Rectal smooth muscle tissue (tissue), 1 donor: ENCODE results near the gene FAM227B.
A peak's percentile ranks its signal among the peaks of the same experiment; 100 is the strongest.
"Not testable (repeated sequence)": the region's sequence is repeated elsewhere in the genome, so short reads cannot be mapped to it uniquely, and the experiment has no call there.

Experiments used
- H3K27ac ChIP-seq: one replicate; pipeline ENCODE4 v1.7.0; 2013; ENCODE audit warnings: low read depth, low read length, inconsistent platforms
- H3K27me3 ChIP-seq: one replicate; pipeline ENCODE4 v1.7.0; 2013; ENCODE audit warnings: low read length; ENCODE audit not compliant: control insufficient read depth, insufficient read depth
- H3K36me3 ChIP-seq: one replicate; pipeline ENCODE4 v1.7.0; 2013; ENCODE audit warnings: low read length; ENCODE audit not compliant: control insufficient read depth, insufficient read depth
- H3K4me1 ChIP-seq: one replicate; pipeline ENCODE4 v1.7.0; 2013; ENCODE audit warnings: low read length; ENCODE audit not compliant: control insufficient read depth, insufficient read depth
- H3K4me3 ChIP-seq: one replicate; pipeline ENCODE4 v1.7.0; 2013; ENCODE audit warnings: low read length
- H3K9ac ChIP-seq: one replicate; pipeline ENCODE4 v1.7.0; 2013; ENCODE audit warnings: low read length

FAM227B gene

DNA sequence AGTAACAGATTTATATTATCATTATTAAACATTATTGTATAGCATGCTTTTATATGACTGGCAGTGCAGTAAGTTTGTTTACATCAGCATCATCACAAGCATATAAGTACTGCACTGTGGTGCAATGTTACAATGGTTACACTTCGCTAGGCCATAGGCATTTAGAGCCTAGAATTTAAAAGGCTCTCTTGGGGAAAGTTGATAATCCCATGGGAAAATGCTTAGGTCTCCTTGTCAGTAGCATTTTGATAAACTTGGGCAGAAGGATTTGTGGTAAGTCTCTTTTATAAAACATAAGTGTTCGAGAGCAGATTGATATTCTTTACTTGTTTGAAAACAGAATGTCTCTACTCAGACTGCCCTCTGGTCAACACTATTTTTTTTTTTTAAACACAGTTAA, 7.8 kb upstream of the FAM227B start:
- Histone ChIP-seq H3K27me3 (no peaks in the 10 kb centered on the region), H3K4me3 (no peak overlapping the region), H3K27ac (no peak overlapping the region), H3K9ac (no peak overlapping the region), H3K36me3 (peaks cover 4% of the 10 kb centered on the region), H3K4me1 (peaks cover 3% of the 10 kb centered on the region)

DNA sequence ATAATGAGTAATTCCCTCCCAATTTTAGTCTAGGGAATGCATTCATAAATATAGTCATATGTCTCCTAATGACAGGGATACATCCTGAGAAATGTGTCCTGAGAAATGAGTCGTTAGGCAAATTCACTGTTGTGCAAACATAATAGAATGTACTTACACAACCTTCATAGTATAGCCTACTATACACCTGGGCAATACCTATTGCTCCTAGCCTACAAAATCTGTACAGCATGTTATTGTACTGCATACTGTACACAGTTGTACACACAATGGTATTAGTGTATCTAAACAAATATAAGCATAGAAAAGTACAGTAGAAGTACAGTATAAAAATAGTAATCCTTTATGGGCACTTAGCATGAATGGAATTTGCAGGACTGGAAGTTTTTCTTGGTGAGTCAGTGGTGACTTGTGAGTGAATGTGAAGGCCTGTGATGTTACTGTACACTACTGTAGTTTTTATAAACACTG, 6.8 kb upstream of the FAM227B start:
- peaks cover 5% of the 10 kb centered on the region for H3K4me1 ChIP-seq
- no peak overlapping the region for H3K9ac ChIP-seq
- H3K27ac ChIP-seq, result no peak overlapping the region
- H3K36me3 ChIP-seq, result peaks cover 4% of the 10 kb centered on the region
- H3K27me3 ChIP-seq, result no peaks in the 10 kb centered on the region
- H3K4me3 ChIP-seq, result no peak overlapping the region

DNA sequence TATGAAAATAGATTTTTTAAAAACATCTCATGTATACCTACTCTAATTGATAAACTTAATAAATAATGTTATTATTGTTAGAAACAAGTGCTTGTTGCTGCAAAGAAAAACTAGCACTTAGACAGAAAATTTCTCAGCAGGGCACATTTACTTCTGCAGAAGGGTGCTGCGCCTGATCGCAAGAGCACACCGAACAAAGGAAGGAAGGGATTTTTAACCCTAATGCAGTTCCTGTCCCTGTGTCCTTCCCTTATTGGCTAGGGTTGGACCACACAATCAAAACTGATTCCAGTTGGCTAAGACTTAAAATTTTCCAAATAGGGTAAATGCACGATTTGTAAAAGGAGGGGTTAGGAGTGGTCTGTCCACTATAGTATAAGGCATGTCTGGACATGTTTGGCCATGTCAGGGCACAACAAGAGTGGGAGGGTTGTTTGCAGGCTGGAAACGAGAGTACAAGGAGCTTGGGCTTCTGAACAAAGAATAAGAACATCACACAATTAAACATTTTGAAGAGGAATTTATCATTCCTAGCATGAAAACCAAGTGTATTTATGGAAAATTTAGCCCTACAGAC, 4.9 kb upstream of the FAM227B start:
- H3K27me3 ChIP-seq, result no peaks in the 10 kb centered on the region
- H3K27ac ChIP-seq, result no peak overlapping the region
- H3K4me1 ChIP-seq, result peaks cover 9% of the 10 kb centered on the region
- peak overlapping the region; percentile 16 for H3K4me3 ChIP-seq
- H3K9ac ChIP-seq, result no peak overlapping the region
- peaks cover 4% of the 10 kb centered on the region for H3K36me3 ChIP-seq

DNA sequence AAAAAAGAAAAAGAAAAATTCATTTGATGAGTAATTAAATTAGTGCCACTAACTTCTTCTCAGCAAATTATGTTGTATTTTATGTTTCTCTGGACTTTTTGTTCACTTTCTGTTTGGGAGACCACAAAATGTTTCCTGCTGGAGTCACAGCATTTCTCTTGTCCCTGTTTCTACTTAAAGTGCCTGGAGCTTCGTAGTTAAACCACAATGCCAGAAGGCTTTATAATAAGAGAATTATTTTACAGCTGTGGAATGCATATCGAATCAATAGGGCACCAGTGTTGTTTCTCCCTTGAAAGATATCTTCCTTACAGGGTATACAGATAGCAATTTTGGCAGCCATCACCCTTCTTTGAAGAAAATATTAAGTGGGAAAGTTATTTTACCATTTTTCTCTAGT, 3.4 kb upstream of the FAM227B start:
- Histone ChIP-seq H3K9ac (no peak overlapping the region), H3K27me3 (no peaks in the 10 kb centered on the region), H3K36me3 (peaks cover 4% of the 10 kb centered on the region), H3K4me1 (peaks cover 16% of the 10 kb centered on the region), H3K27ac (no peak overlapping the region), H3K4me3 (no peak overlapping the region)

DNA sequence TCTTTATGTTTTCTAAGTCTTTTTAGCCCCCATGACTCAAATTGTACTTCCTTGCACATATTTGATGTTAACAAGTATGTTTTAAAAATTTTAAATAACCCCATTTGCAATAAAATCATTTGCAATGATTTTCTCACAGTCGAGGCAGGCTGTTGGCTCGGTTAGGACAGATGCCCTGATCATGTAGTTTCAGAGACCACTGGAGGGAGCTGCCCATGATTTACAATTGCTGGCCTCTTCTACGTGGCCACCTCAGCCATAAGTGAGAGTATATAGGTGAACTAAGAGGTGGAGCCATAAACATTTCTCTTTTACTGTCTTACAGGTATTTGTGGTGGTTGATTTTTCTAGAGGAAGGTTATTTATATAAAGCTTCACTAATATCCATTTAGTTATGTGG, 1.9 kb upstream of the FAM227B start:
- Histone ChIP-seq H3K27me3 (no peaks in the 10 kb centered on the region), H3K9ac (no peak overlapping the region), H3K27ac (no peak overlapping the region), H3K4me3 (no peak overlapping the region), H3K36me3 (peaks cover 4% of the 10 kb centered on the region), H3K4me1 (peaks cover 16% of the 10 kb centered on the region)

DNA sequence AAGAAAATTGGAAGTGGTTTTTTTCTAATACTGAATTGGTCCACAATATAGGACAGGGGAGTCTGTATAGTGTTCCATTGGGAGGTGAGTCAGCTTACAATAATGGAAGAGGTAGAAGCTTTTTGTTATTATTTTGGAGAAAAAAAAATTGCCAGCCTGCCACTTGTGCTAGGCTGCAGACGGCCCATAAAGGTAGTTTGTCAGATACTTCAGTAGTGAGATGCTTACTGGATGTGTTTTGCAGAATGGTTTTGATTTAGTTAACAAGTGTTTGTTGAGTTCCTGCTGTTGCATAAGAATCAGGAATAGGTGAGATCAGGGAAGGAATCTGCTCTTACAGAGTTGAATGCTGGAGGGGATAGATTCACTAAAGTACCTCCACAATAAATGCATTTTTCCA, 1.3 kb upstream of the FAM227B start:
- peaks cover 14% of the 10 kb centered on the region for H3K4me1 ChIP-seq
- H3K4me3 ChIP-seq, result peak overlapping the region; percentile 81
- no peaks in the 10 kb centered on the region for H3K27me3 ChIP-seq
- H3K27ac ChIP-seq, result peak overlapping the region; percentile 96
- H3K9ac ChIP-seq, result no peak overlapping the region
- peaks cover 4% of the 10 kb centered on the region for H3K36me3 ChIP-seq

DNA sequence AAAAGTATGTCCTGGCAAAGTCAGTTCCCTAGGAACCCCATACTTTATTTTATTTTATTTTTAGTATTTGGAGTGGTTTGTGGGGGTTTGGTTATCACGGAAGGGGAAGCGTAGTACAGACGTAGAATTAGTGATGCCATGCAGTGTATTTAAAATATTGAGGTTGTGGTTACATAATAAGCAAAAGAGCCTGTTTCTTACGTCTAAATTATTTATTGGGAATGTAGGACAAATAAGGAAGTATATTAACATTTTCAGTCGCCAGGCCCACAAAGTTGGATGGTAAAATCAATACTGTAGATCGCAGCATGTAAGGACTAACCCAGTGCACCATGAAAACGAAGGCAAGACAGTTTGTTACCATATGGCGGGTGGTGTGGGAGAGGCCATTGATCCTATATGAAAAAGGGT, 788 bp upstream of the FAM227B start:
- peak overlapping the region; percentile 81 for H3K4me3 ChIP-seq
- peak overlapping the region; percentile 96 for H3K27ac ChIP-seq
- H3K4me1 ChIP-seq, result peaks cover 14% of the 10 kb centered on the region
- H3K9ac ChIP-seq, result peak overlapping the region; percentile 69
- no peaks in the 10 kb centered on the region for H3K27me3 ChIP-seq
- H3K36me3 ChIP-seq, result peaks cover 4% of the 10 kb centered on the region

DNA sequence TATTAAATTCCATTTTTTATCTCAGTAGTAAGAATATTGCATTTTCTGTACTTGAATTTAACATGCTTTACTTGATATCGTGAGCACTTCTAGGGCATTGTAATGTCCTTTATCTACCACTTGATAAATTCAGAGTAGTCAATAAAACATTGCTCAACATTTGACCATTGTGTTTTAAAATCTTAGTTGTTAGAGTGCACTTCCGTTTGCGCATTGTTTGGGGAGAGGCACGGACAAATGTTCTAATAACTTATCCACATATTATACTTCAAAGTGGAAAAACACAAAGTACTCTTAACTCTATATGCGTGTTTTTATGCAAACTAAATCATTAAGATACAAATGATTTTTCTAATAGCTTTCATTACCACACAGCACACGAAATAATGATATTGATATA, 419 bp downstream of the FAM227B start:
- H3K9ac ChIP-seq, result peak overlapping the region; percentile 45
- peak overlapping the region; percentile 96 for H3K27ac ChIP-seq
- no peaks in the 10 kb centered on the region for H3K27me3 ChIP-seq
- no peaks in the 10 kb centered on the region for H3K36me3 ChIP-seq
- peaks cover 14% of the 10 kb centered on the region for H3K4me1 ChIP-seq
- H3K4me3 ChIP-seq, result peak overlapping the region; percentile 81

DNA sequence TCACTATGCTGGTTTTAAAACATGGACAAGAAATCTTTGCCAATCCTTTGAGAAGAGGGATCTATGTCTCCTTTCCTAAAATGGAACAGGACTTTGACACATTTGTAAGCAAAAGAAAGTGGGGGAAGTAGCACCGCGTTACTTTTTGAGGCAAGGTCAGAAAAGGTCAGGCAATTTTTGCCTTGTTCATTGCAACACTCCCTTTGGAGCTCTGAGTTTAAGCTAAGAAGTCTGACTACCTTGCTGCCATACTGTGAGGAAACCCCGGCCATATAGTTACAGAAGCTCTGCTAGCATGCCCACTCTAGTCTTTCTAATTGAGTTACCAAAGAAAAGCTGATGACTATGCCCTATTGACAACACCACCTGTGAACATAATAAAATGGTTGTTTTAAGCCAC, 1.4 kb downstream of the FAM227B start:
- H3K27ac ChIP-seq, result no peak overlapping the region
- H3K27me3 ChIP-seq, result no peaks in the 10 kb centered on the region
- H3K9ac ChIP-seq, result no peak overlapping the region
- H3K36me3 ChIP-seq, result no peaks in the 10 kb centered on the region
- H3K4me1 ChIP-seq, result peaks cover 14% of the 10 kb centered on the region
- no peak overlapping the region for H3K4me3 ChIP-seq

DNA sequence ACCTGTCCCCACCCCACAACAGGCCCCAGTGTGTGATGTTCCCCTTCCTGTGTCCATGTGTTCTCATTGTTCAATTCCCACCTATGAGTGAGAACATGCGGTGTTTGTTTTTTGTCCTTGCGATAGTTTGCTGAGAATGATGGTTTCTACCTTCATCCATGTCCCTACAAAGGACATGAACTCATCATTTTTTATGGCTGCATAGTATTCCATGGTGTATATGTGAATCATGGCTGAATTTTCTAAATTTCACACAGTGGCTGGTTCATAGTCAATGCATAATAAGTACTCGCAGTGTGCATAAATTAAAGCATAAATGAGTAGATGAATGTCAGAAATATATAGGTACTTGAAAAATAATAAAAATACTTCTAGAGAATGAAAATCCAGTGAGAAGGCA, 8.4 kb downstream of the FAM227B start:
- H3K27ac ChIP-seq, H3K4me1 ChIP-seq: not testable (repeated sequence)

DNA sequence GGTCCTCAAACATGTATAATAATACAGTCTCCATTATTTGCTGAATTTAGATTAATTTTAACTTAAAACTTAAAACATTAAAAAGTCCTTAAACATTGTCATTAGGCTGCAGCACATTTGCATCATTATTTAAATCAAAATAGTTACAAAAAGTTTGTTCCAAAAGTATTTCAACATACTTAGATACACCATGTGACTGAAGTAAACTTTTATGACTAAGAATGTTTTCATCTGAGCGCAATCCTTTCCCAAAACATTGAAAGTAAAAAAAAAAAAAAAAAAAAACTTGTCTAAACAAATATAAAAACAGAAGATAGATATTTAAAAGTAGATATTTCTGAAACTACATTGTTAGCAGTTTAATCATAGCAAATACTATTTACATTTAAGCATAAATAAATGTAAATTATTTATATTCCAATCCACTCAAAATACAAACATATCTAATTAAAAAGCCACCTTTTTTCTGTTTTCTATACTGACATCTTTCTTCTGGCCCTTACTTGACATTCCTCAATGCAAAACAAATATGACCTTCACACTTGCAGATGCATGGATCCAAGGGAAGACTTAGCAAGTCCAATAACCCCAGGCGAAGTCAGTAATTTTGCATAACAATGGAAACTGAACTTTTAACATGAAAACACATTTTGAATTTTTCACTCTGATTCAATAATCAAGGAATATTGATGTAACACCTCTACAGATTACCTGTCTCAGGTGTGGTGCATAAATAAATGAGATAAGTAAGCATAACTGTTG, 10.3 kb downstream of the FAM227B start:
- Histone ChIP-seq H3K27me3 (no peaks in the 10 kb centered on the region), H3K36me3 (no peaks in the 10 kb centered on the region), H3K9ac (no peak overlapping the region), H3K4me1 (no peaks in the 10 kb centered on the region), H3K4me3 (no peak overlapping the region), H3K27ac (no peak overlapping the region)

More for the DNA sequence above, 8.4 kb downstream of the FAM227B start:
- not testable (repeated sequence) for H3K9ac ChIP-seq, H3K4me3 ChIP-seq, H3K36me3 ChIP-seq, H3K27me3 ChIP-seq

DNA sequence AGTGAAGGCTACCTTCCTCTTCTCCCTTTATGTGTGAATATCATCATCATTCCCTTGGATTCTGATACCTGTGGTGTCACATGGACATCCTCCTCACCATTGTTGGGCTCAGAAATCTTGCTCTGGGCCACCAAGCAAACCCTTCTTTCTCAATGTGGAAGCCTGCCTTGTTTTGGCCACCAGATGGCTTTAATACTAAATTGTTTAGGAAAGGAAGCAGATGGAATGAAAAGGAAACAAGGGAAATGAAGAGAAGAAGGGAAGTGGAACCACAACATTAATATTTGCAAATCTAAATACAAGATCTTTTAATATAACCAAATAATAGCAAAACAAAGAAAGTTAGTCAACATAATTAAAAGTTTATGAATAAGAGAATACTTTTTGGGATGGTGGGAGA, 14.0 kb downstream of the FAM227B start:
- Histone ChIP-seq H3K4me3 (no peak overlapping the region), H3K27ac (no peak overlapping the region), H3K36me3 (no peaks in the 10 kb centered on the region), H3K27me3 (no peaks in the 10 kb centered on the region), H3K9ac (no peak overlapping the region), H3K4me1 (no peaks in the 10 kb centered on the region)

DNA sequence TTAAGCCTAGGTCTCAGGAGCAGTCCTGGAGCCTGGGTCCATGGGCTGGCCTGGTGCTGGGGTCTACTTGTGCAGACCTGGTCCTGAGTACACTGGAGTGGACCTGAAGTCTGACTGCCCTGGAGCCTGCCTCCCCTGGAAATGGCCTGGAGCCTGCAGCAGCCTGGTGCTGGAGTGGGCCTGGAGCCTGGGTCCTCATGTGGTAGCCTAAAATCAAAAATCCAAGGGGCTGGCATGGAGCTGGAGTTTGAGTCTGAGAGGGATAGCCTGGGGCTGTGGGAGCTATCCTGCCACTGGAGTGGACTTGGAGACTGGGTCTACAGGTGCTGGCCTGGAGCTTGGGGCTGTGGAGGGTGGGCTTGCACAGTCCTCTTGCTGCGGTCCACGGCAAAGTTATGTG, 15.0 kb downstream of the FAM227B start:
- no peaks in the 10 kb centered on the region for H3K27me3 ChIP-seq
- no peak overlapping the region for H3K9ac ChIP-seq
- no peak overlapping the region for H3K4me3 ChIP-seq
- no peaks in the 10 kb centered on the region for H3K4me1 ChIP-seq
- H3K36me3 ChIP-seq, result no peaks in the 10 kb centered on the region
- H3K27ac ChIP-seq, result no peak overlapping the region
